ENCODE data around the gene STAG1. TPM values are rescaled to one million over a fixed set of nuclear protein-coding genes. Genes with fewer than 3 reads are reported as not detected.
A peak's percentile ranks its signal among the peaks of the same experiment; 100 is the strongest.

Gene STAG1
- total and polyA plus RNA-seq, 2 donors (not counting 1 experiment from before 2014, with no cell fraction given): 23.2 to 38.6 TPM

DNA sequence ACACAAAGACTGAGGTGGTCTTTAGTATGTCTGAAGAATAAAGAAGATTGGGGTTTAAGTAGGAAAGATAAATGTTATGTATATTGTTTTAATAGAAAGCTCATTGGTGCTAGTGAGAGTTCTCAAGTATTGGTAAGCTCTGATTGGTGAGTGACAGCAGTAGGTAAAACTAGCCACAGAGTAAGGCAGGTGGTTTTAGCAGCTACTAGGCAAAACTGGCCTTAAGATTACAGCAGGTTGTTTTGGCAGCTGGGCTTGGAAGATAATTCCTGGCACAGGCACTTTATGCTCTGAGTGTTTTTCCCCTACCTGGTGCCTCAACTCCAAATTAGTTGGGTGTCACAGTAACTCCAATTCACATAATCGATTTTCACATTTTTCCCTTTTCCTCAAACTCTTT, 66.3 kb downstream of the STAG1 start:
- Histone ChIP-seq H3K4me2 (ENCODE audit: extremely low read depth, insufficient read depth, low read length) (no peak overlapping the region), H3K27me3 (ENCODE audit: control insufficient read depth, insufficient read depth, low read length) (no peaks in the 10 kb centered on the region), H3K9me3 (ENCODE audit: control insufficient read depth, insufficient read depth, low read depth, low read length) (no peaks in the 10 kb centered on the region), H3K27ac (ENCODE audit: insufficient read depth, low read length) (no peak overlapping the region), H4K20me1 (ENCODE audit: control insufficient read depth, extremely low read depth, insufficient read depth, low read length) (no peaks in the 10 kb centered on the region), H3K79me2 (ENCODE audit: control insufficient read depth, insufficient read depth, low read length) (peaks cover 16% of the 10 kb centered on the region), H3K36me3 (ENCODE audit: control insufficient read depth, insufficient read depth, low read length) (no peaks in the 10 kb centered on the region), H3K9ac (ENCODE audit: insufficient read depth, low read length) (no peak overlapping the region), H2AFZ (ENCODE audit: low read length) (no peak overlapping the region), H3K4me3 (replicated peaks in 1 of 4; ENCODE audit: control extremely low read depth in 1 of 4, insufficient read depth in 1 of 4, low read depth in 3 of 4, low read length in 4 of 4) (no peak overlapping the region), H3K4me1 (ENCODE audit: control insufficient read depth, extremely low read depth, insufficient read depth, low read length) (no peaks in the 10 kb centered on the region)
- TF ChIP-seq, protein P1, sequence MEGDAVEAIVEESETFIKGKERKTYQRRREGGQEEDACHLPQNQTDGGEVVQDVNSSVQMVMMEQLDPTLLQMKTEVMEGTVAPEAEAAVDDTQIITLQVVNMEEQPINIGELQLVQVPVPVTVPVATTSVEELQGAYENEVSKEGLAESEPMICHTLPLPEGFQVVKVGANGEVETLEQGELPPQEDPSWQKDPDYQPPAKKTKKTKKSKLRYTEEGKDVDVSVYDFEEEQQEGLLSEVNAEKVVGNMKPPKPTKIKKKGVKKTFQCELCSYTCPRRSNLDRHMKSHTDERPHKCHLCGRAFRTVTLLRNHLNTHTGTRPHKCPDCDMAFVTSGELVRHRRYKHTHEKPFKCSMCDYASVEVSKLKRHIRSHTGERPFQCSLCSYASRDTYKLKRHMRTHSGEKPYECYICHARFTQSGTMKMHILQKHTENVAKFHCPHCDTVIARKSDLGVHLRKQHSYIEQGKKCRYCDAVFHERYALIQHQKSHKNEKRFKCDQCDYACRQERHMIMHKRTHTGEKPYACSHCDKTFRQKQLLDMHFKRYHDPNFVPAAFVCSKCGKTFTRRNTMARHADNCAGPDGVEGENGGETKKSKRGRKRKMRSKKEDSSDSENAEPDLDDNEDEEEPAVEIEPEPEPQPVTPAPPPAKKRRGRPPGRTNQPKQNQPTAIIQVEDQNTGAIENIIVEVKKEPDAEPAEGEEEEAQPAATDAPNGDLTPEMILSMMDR (conservative IDR thresholded peaks at IDR 0.05 in 1 of 2, IDR thresholded peaks at IDR 0.05 in 1 of 2; ENCODE audit: low read depth in 1 of 2, low read length in 2 of 2): no peak
- no peak for TF ChIP-seq EZH2 (IDR thresholded peaks at IDR 0.05; ENCODE audit: low read length, missing control alignments)
- DNase-seq (ENCODE audit: low read depth in 2 of 2): no peak

DNA sequence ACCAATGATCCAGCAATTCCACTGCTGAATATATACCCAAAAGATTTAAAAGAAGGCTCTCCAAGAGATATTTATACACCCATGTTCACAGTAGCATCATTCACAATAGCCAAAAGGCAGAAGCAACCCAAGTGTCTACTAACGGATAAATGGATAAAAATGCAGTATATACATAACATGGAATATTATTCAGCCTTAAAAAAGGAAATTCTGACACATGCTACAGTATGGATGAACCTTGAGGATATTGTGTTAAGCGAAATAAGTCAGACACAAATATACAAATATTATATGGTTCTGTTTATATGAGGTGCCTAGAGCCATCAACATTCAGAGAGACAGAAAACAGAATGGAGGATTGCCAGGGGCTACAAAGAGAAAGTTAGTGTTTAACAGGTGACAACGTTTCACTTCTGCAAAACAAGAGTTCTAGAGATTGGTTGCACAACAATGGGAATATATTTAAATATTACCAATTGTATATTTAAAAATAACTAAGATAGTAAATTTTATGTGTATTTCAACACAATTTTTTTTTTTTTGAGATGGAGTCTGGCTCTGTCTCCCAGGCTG, 69.4 kb downstream of the STAG1 start:
- no peaks in the 10 kb centered on the region for H3K4me1 ChIP-seq (ENCODE audit: control insufficient read depth, extremely low read depth, insufficient read depth, low read length)
- H3K9ac ChIP-seq (ENCODE audit: insufficient read depth, low read length): no peak overlapping the region
- TF ChIP-seq EZH2 (IDR thresholded peaks at IDR 0.05; ENCODE audit: low read length, missing control alignments): no peak
- TF ChIP-seq, protein P1 (conservative IDR thresholded peaks at IDR 0.05 in 1 of 2, IDR thresholded peaks at IDR 0.05 in 1 of 2; ENCODE audit: low read depth in 1 of 2, low read length in 2 of 2): no peak
- H3K4me2 ChIP-seq (ENCODE audit: extremely low read depth, insufficient read depth, low read length): no peak overlapping the region
- no peak overlapping the region for H2AFZ ChIP-seq (ENCODE audit: low read length)
- DNase-seq (ENCODE audit: low read depth in 2 of 2): no peak
- no peaks in the 10 kb centered on the region for H3K9me3 ChIP-seq (ENCODE audit: control insufficient read depth, insufficient read depth, low read depth, low read length)
- no peaks in the 10 kb centered on the region for H4K20me1 ChIP-seq (ENCODE audit: control insufficient read depth, extremely low read depth, insufficient read depth, low read length)
- no peaks in the 10 kb centered on the region for H3K27me3 ChIP-seq (ENCODE audit: control insufficient read depth, insufficient read depth, low read length)
- no peak overlapping the region for H3K4me3 ChIP-seq (replicated peaks in 1 of 4; ENCODE audit: control extremely low read depth in 1 of 4, insufficient read depth in 1 of 4, low read depth in 3 of 4, low read length in 4 of 4)
- H3K79me2 ChIP-seq (ENCODE audit: control insufficient read depth, insufficient read depth, low read length): peaks cover 19% of the 10 kb centered on the region
- no peak overlapping the region for H3K27ac ChIP-seq (ENCODE audit: insufficient read depth, low read length)
- H3K36me3 ChIP-seq (ENCODE audit: control insufficient read depth, insufficient read depth, low read length): no peaks in the 10 kb centered on the region

DNA sequence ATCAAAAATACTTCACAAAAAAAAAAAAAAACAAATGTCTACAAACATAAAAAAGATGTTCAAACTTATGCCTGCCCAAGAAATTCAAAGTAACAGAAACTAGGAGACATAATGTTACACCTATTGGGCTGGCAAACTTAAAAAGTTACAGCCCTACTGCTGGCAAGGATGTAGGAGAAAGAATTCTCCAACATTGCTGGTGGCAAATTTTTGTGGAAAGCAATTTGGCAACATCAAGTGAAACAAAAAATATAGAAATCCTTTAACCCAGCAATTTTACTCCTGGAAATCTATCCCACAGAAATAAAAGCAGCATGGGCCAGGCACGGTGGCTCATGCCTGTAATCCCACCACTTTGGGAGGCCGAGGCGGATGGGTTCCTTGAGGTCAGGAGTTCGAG, 73.2 kb downstream of the STAG1 start:
- no peaks in the 10 kb centered on the region for H3K4me1 ChIP-seq (ENCODE audit: control insufficient read depth, extremely low read depth, insufficient read depth, low read length)
- H3K4me3 ChIP-seq (replicated peaks in 1 of 4; ENCODE audit: control extremely low read depth in 1 of 4, insufficient read depth in 1 of 4, low read depth in 3 of 4, low read length in 4 of 4): no peak overlapping the region
- H3K4me2 ChIP-seq (ENCODE audit: extremely low read depth, insufficient read depth, low read length): no peak overlapping the region
- H3K9ac ChIP-seq (ENCODE audit: insufficient read depth, low read length): no peak overlapping the region
- no peaks in the 10 kb centered on the region for H3K36me3 ChIP-seq (ENCODE audit: control insufficient read depth, insufficient read depth, low read length)
- DNase-seq (ENCODE audit: low read depth in 2 of 2): peak in 1 of 2 donors; percentile 56
- H2AFZ ChIP-seq (ENCODE audit: low read length): no peak overlapping the region
- H4K20me1 ChIP-seq (ENCODE audit: control insufficient read depth, extremely low read depth, insufficient read depth, low read length): no peaks in the 10 kb centered on the region
- H3K9me3 ChIP-seq (ENCODE audit: control insufficient read depth, insufficient read depth, low read depth, low read length): no peaks in the 10 kb centered on the region
- no peaks in the 10 kb centered on the region for H3K27me3 ChIP-seq (ENCODE audit: control insufficient read depth, insufficient read depth, low read length)
- no peak overlapping the region for H3K27ac ChIP-seq (ENCODE audit: insufficient read depth, low read length)
- TF ChIP-seq, protein P1 (conservative IDR thresholded peaks at IDR 0.05 in 1 of 2, IDR thresholded peaks at IDR 0.05 in 1 of 2; ENCODE audit: low read depth in 1 of 2, low read length in 2 of 2): no peak
- TF ChIP-seq EZH2 (IDR thresholded peaks at IDR 0.05; ENCODE audit: low read length, missing control alignments): no peak
- peaks cover 38% of the 10 kb centered on the region for H3K79me2 ChIP-seq (ENCODE audit: control insufficient read depth, insufficient read depth, low read length)

All from fibroblast of lung (primary cell).